Tongue (tissue), 3 donors: Measurements from ENCODE around the gene IGF2BP2. TPM values are rescaled to one million over a fixed set of nuclear protein-coding genes. Genes with fewer than 3 reads are reported as not detected.
"Not testable (repeated sequence)": the region's sequence is repeated elsewhere in the genome, so short reads cannot be mapped to it uniquely, and the experiment has no call there.

Experiments
- DNase-seq: peaks from one replicate; pipeline ENCODE4 v3.0.0-alpha.2; 2015
- small RNA-seq: library from RNA; depleted of rRNA; stranded (forward); fragments of <200 nt; gene quantifications from one replicate; pipeline ENCODE3, GENCODE V24; 2014; ENCODE audit warnings: low replicate concordance
- total RNA-seq: library from RNA; depleted of rRNA; stranded (reverse); fragments of >200 nt; gene quantifications from one replicate; pipeline ENCODE4 v1.2.3, GENCODE V29; 2014

IGF2BP2 gene
- total RNA-seq, 1 donor from 2014 or later = 41.4 TPM

- DNase-seq = not testable (repeated sequence)
Observed at GRCh38 chr3:185638651-185639050, 186.2 kb downstream of the IGF2BP2 start.

- no peak for DNase-seq
Observed at GRCh38 chr3:185637388-185637787, 187.5 kb downstream of the IGF2BP2 start.

GRCh38 chr3:185632996-185633395 is 191.8 kb downstream of the IGF2BP2 start:
- no peak for DNase-seq

DNA sequence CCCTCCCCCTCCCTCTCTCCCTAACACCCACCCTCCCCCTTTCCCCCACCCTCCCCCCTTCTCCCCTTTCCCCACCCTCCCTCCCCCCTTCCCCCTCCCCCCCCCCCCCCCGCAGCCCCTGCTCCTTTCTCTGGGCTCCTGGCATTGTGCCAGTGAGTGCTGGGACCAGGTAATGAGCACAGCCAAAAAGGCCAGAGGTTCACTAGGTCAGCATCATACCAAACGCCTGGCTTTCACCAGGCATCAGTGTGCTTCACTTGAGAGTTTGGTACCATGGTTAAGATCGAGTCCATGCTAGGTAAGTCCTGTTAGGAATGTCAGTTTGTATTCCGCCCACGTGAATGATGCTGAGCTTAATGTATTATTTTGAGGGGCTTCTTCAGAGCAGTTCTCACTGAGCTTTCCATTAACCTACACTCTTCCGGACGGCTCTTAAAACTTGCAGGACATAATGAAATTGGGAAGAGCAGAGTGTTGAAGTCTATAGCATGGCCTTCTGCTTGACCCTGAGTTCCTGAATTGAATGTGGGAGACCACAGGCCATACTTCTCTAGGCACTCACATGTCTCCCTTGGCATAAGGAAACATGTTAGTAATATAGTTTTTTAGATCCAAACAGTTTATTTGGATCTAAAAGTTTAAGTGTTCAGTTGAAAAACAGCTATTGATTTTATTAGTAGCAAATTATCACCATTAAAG is 193.2 kb downstream of the IGF2BP2 start:
- DNase-seq = no peak

DNA sequence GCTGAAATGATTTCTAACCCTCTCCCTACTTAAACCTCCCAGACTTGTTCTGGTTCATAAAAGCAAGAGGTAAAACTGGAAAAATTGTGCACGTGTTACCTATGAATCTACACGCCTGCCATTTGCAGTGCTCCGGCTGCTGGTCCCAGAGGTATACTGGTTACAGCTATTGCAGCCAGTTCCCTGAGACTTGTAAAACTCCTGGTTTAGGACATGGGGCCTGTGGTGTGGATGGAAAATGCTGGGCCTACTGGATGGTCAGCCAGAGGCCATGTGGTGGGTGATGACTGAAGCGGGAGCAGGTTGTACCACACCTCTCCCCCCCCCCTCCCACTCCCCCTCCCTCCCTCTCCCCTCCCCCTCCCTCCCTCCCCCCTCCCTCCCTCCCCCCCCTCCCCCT is 193.7 kb downstream of the IGF2BP2 start:
- no peak for DNase-seq

GRCh38 chr3:185630182-185630622 is 194.6 kb downstream of the IGF2BP2 start:
- peak; percentile 15 for DNase-seq

DNA sequence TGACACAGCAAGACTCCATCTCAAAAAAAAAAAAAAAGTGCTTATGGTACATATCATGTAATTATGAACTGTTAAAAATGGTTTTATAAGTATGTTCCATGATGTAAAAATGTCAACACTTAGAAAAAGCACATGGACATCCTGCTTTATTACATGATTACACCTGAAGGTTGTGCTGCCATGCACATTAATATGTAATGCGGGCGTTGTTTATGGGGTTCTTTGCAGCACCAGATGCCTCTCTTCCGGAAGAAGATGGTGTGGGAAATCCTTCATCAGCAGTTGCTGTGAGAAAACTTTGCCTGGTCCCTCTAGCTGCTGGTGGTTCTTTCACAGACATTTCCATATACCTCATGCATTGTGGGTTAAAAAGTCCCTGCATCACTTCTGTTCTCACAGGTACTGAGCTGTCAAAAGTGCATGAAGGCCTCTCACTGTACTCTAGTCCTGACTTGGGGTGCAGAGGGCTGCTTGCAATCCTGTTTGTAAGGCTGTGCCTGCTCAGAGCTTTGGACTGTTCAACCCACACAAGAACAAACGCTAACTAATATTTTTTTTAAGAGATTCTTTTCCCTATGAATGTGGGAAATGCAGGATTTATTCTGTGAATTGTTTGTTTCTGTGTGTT is 195.2 kb downstream of the IGF2BP2 start:
- DNase-seq = no peak

DNA sequence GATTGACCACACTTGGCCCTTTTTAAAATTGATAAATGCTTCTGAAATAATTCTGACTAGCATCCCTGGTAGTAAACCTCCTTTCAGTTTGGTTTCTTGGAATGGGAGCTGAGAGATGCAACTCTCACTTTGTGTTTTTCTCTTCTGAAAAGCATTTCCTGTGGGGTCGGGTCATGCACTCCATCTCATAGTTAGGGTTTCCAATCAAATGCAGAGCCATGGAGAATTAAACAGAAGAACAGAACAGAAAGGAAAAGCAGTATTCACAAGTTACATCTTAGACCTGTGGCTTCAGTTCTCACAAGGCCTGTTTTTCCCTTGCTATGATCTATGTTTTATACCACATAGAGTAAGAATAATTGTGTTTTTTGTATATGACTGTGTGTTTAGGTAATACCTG is 199.1 kb downstream of the IGF2BP2 start:
- DNase-seq = no peak

DNA sequence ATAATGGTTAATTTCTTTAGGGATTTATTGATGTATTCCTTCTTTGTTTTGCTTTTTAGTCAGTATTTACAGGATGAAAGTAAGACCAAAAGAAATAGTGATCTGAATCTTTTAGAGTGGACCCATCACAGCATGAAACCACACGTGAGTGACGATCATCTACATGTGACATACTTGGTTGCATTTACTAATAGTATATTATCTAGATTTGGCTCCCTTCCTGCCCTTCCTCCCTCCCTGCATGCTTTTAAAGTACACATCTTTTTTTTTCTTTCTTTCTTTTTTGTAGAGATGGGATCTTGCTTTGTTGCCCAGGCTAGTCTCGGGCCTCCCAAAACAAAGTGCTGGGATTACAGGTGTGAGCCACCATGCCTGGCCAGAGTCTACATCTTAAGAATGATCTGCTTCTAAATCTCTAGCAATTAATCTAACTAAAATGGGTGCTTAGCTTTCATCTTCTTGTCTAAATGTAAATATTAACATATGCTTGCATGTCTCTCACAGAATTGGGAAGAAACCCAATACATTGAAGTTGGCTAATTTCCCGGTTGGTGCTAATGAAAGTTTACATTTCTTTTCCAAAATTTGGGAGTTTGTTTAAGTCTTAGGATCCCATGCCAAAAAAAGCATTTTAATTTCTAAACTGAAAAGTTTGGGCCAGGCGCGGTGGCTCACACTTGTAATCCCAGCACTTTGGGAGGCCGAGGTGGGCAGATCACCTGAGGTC is 200.7 kb downstream of the IGF2BP2 start:
- no peak for DNase-seq

- no peak for DNase-seq
Observed at GRCh38 chr3:185613016-185613415, 211.8 kb downstream of the IGF2BP2 start.

- DNase-seq = no peak
Observed at GRCh38 chr3:185606196-185606595, 218.6 kb downstream of the IGF2BP2 start.

DNA sequence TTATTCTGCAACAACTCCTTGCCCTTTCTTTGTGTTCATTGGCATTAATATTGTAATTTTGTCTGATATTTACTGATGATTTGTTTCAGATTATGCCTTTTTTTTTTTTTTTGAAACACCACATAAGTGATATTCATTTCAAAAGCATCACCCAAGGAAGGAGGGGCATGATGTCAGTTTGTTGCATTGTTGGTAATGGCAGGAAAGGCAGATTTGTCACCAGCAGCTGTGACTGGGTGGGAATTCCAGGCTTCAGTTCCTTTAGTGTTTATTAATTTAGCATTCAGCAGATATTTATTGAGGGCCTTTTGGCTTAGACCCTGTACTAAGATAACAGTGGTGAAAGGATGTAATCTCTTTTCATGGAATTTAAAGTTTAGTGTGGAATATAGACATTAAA is 219.3 kb downstream of the IGF2BP2 start:
- no peak for DNase-seq

DNA sequence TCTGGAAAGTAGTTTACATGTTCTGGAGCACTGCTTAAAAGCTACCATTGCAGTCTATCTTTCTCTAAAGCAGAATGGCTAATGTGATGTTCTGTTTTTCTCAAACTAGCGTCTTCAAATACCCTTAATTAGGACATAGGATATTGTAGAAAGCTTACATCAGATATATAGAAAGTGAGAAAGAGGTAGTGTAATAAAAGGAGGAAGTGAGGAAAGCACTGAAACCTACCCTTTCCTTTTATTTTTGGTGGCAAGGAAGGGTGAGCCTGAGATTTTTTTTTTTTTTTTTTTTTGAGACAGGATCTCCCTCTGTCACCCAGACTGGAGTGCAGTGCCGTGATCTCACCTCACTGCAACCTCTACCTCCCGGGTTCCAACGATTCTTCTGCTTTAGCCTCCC is 229.3 kb downstream of the IGF2BP2 start:
- no peak for DNase-seq

GRCh38 chr3:185594073-185594472 is 230.8 kb downstream of the IGF2BP2 start:
- DNase-seq = no peak

Small RNA genes lying within 50 kb of the gene (small RNA-seq; reads per million reads assigned to genes)
- gene AC133473.1 = not detected
- gene MIR548AQ = not detected

Other genes starting within 250 kb of the IGF2BP2 start
- 56.3 TPM for gene SENP2, start 238.7 kb downstream of the IGF2BP2 start, total RNA-seq
- gene TRA2B, start 113.0 kb upstream of the IGF2BP2 start, total RNA-seq = 231 TPM